22Rv1 (cell line): ENCODE measurements around the gene WDR4.
"Not testable (repeated sequence)": the region's sequence is repeated elsewhere in the genome, so short reads cannot be mapped to it uniquely, and the experiment has no call there.

Experiments
- ZFX ChIP-seq: fragments of 450-650 bp; IDR thresholded peaks from 2 replicates; pipeline ENCODE4 v1.6.1; 2017; ENCODE audit warnings: antibody characterized with exemption, borderline replicate concordance
- TF ChIP-seq, protein P1 (sequence below): fragments of 450-650 bp; IDR thresholded peaks from 2 replicates; pipeline ENCODE4 v1.5.1; 2017; ENCODE audit warnings: mild to moderate bottlenecking

DNA sequence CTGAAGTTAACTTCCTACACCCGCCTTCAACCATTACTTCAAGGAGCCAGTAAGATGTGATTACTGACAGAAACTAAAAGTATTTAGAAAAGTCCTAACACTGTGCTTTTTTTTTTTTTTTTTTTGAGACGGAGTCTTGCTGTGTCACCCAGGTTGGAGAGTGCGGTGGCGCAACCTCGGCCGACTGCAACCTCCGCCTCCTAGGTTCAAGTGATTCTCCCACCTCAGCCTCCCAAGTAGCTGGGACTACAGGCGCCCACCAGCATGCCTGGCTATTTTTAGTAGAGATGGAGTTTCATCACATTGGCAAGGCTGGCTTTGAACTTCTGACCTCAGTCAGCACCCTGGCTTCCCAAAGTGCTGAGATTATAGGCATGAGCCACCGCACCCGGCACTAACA, 3.5 kb downstream of the WDR4 start:
- TF ChIP-seq, protein P1, sequence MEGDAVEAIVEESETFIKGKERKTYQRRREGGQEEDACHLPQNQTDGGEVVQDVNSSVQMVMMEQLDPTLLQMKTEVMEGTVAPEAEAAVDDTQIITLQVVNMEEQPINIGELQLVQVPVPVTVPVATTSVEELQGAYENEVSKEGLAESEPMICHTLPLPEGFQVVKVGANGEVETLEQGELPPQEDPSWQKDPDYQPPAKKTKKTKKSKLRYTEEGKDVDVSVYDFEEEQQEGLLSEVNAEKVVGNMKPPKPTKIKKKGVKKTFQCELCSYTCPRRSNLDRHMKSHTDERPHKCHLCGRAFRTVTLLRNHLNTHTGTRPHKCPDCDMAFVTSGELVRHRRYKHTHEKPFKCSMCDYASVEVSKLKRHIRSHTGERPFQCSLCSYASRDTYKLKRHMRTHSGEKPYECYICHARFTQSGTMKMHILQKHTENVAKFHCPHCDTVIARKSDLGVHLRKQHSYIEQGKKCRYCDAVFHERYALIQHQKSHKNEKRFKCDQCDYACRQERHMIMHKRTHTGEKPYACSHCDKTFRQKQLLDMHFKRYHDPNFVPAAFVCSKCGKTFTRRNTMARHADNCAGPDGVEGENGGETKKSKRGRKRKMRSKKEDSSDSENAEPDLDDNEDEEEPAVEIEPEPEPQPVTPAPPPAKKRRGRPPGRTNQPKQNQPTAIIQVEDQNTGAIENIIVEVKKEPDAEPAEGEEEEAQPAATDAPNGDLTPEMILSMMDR, result not testable (repeated sequence)
- not testable (repeated sequence) for TF ChIP-seq ZFX
